Stimulated activated CD8-positive, alpha-beta memory T cell treated with anti-CD3 and anti-CD28 coated beads, Interleukin-4, amount 100 ng/mL, for 48 hours (primary cell): ENCODE measurements around the gene CASTOR1.
"Not testable (repeated sequence)": the region's sequence is repeated elsewhere in the genome, so short reads cannot be mapped to it uniquely, and the experiment has no call there.

Experiments
- DNase-seq: peaks from one replicate; pipeline ENCODE4 v3.0.0-alpha.2; 2020

The CASTOR1 gene

GRCh38 chr22:30289141-30289979 lies at the start of gene CASTOR1:
Gene CASTOR1, minus strand, starts transcription at chr22:30289505. Its CDS starts 8 bp downstream, at chr22:30289497.
- peak; percentile 96 for DNase-seq

GRCh38 chr22:30338802-30339201 lies 49.5 kb upstream of the CASTOR1 start:
- DNase-seq = no peak

- not testable (repeated sequence) for DNase-seq
Measured at GRCh38 chr22:30338341-30338740, 49.0 kb upstream of the CASTOR1 start.

GRCh38 chr22:30337461-30337778 lies 48.1 kb upstream of the CASTOR1 start:
- no peak for DNase-seq

GRCh38 chr22:30336752-30337460 lies 47.6 kb upstream of the CASTOR1 start:
- DNase-seq = no peak

- DNase-seq = no peak
Measured at GRCh38 chr22:30335236-30335635, 45.9 kb upstream of the CASTOR1 start.

- no peak for DNase-seq
Measured at GRCh38 chr22:30334646-30335045, 45.3 kb upstream of the CASTOR1 start.

- DNase-seq = no peak
Measured at GRCh38 chr22:30333707-30334087, 44.4 kb upstream of the CASTOR1 start.

- no peak for DNase-seq
Measured at GRCh38 chr22:30332994-30333706, 43.8 kb upstream of the CASTOR1 start.

GRCh38 chr22:30332551-30332950 lies 43.2 kb upstream of the CASTOR1 start:
- DNase-seq = no peak

- DNase-seq = no peak
Measured at GRCh38 chr22:30328466-30329049, 39.3 kb upstream of the CASTOR1 start.

- no peak for DNase-seq
Measured at GRCh38 chr22:30327864-30328345, 38.6 kb upstream of the CASTOR1 start.

- DNase-seq = peak; percentile 92
Measured at GRCh38 chr22:30326706-30327362, 37.5 kb upstream of the CASTOR1 start, which contains the start of gene TBC1D10A. Gene TBC1D10A, minus strand, starts transcription at chr22:30326941. Its CDS starts 60 bp downstream, at chr22:30326881.

GRCh38 chr22:30326255-30326705 lies 37.0 kb upstream of the CASTOR1 start:
- DNase-seq = no peak

- DNase-seq = no peak
Measured at GRCh38 chr22:30325724-30326254, 36.5 kb upstream of the CASTOR1 start.

- no peak for DNase-seq
Measured at GRCh38 chr22:30325065-30325720, 35.9 kb upstream of the CASTOR1 start.

GRCh38 chr22:30324014-30324730 lies 34.9 kb upstream of the CASTOR1 start:
- no peak for DNase-seq

- DNase-seq = no peak
Measured at GRCh38 chr22:30323246-30323645, 33.9 kb upstream of the CASTOR1 start.

- no peak for DNase-seq
Measured at GRCh38 chr22:30321461-30321860, 32.2 kb upstream of the CASTOR1 start.

- DNase-seq = no peak
Measured at GRCh38 chr22:30320021-30320556, 30.8 kb upstream of the CASTOR1 start.
